PFSK-1 (cell line): ENCODE data around the gene NDUFS8.

Source experiments
- SIN3A ChIP-seq: IDR thresholded peaks from 2 replicates; pipeline ENCODE4 v1.6.1; 2012; ENCODE audit warnings: mild to moderate bottlenecking, low read length, moderate library complexity, borderline replicate concordance; ENCODE audit not compliant: insufficient read depth
- TAF1 ChIP-seq: IDR thresholded peaks from 2 replicates; pipeline ENCODE4 v1.6.1; 2012; ENCODE audit warnings: low read length, control low read depth, borderline replicate concordance; ENCODE audit not compliant: insufficient read depth
- TF ChIP-seq, protein P1 (sequence below), 2 experiments: IDR thresholded peaks; 2 replicates each; pipeline versions ENCODE4 v1.6.1 to v1.8.0; 2011 to 2012; ENCODE audit warnings: low read depth in 2 of 2, low read length in 2 of 2, control low read depth in 1 of 2, inconsistent platforms in 1 of 2, mild to moderate bottlenecking in 1 of 2, moderate library complexity in 1 of 2; ENCODE audit not compliant: insufficient read depth in 1 of 2

DNA sequence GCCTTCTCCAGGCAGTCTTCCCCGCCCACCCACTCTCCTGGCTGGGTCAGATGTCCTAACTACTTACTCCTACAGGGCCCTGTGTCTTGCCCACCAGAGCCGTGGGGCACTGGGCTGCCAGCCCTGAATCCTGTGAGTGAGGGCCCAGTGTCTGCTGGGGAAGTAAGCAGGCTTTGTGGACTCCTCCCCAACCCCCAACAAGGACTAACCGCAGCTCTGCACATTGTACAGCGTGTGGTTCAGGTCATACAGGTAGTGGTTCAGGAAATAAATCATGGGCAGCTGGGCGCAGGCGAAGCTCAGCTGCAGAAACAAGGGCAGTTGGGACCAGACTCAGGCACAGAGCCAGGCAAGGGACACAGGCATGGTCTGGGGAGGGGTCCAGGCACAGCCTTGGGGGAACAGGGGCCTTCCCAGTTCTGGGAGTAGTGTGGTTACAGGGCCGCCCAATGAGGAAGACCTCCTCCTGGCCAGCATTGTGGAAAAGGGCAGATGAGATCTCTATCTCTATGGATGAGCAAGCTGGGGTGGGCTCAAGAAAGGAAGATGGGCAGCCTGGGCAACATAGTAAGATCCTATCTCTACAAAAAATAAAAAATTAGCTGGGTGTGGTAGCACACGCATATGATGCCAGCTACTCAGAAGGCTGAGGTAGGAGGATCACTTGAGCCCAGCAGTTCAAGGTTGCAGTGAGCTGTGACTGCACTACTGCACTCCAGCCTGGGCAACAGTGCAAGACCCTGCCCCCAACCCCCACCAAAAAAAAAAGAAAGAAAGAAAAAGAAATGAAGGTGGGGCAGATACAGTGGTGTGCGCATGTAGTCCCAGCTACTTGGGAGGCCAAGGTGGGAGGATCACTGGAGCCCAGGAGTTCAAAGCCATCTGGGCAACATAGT lies 32.1 kb upstream of the NDUFS8 start:
- TF ChIP-seq SIN3A, result no peak
- no peak for TF ChIP-seq TAF1
- TF ChIP-seq, protein P1, sequence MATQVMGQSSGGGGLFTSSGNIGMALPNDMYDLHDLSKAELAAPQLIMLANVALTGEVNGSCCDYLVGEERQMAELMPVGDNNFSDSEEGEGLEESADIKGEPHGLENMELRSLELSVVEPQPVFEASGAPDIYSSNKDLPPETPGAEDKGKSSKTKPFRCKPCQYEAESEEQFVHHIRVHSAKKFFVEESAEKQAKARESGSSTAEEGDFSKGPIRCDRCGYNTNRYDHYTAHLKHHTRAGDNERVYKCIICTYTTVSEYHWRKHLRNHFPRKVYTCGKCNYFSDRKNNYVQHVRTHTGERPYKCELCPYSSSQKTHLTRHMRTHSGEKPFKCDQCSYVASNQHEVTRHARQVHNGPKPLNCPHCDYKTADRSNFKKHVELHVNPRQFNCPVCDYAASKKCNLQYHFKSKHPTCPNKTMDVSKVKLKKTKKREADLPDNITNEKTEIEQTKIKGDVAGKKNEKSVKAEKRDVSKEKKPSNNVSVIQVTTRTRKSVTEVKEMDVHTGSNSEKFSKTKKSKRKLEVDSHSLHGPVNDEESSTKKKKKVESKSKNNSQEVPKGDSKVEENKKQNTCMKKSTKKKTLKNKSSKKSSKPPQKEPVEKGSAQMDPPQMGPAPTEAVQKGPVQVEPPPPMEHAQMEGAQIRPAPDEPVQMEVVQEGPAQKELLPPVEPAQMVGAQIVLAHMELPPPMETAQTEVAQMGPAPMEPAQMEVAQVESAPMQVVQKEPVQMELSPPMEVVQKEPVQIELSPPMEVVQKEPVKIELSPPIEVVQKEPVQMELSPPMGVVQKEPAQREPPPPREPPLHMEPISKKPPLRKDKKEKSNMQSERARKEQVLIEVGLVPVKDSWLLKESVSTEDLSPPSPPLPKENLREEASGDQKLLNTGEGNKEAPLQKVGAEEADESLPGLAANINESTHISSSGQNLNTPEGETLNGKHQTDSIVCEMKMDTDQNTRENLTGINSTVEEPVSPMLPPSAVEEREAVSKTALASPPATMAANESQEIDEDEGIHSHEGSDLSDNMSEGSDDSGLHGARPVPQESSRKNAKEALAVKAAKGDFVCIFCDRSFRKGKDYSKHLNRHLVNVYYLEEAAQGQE (IDR thresholded peaks at IDR 0.05; ENCODE audit: insufficient read depth in 1 of 2, low read depth in 2 of 2, low read length in 2 of 2), result no peak
